Keratinocyte (primary cell): ENCODE results near the gene ERBB4. TPM values are rescaled to one million over a fixed set of nuclear protein-coding genes. Genes with fewer than 3 reads are reported as not detected.

Experiments
- DNase-seq: peaks from one replicate; pipeline ENCODE4 v3.0.0-alpha.2; 2011; ENCODE audit warnings: low read depth, missing footprints, low spot score
- FAIRE-seq: peaks from 2 replicates; lab custom pipeline; 2011; peaks lifted over from hg19 to GRCh38; lab: Jason Lieb, UNC
- H2AFZ ChIP-seq: 2 replicates; pipeline ENCODE4 v1.6.0; 2012; ENCODE audit warnings: low read length, control low read depth, inconsistent platforms; ENCODE audit not compliant: control insufficient read depth
- H3K27ac ChIP-seq: 2 replicates; pipeline ENCODE4 v1.5.1; 2011; ENCODE audit warnings: low read length; ENCODE audit not compliant: control insufficient read depth, insufficient read depth
- H3K27me3 ChIP-seq: 3 replicates; pipeline ENCODE4 v1.6.0; 2011; ENCODE audit warnings: low read length; ENCODE audit not compliant: control insufficient read depth, insufficient read depth; ENCODE audit errors: extremely low read depth
- H3K36me3 ChIP-seq, 2 experiments: 2 replicates in 1 of 2; 3 replicates in 1 of 2; pipeline ENCODE4 v1.5.1; 2011; ENCODE audit warnings: low read length in 2 of 2, mild to moderate bottlenecking in 1 of 2; ENCODE audit not compliant: control insufficient read depth in 2 of 2, insufficient read depth in 2 of 2; ENCODE audit errors: extremely low read depth in 1 of 2
- H3K4me1 ChIP-seq: 3 replicates; pipeline ENCODE4 v1.5.1; 2011; ENCODE audit warnings: low read length; ENCODE audit not compliant: control insufficient read depth, insufficient read depth; ENCODE audit errors: extremely low read depth
- H3K4me2 ChIP-seq: 3 replicates; pipeline ENCODE4 v1.6.0; 2011; ENCODE audit warnings: low read depth, low read length; ENCODE audit not compliant: control insufficient read depth, insufficient read depth; ENCODE audit errors: extremely low read depth
- H3K4me3 ChIP-seq, 3 experiments: fragments of 200-600 bp in 1 of 3; sonication (generic) in 1 of 3; 2 replicates in 2 of 3; 3 replicates in 1 of 3; pipeline ENCODE4 v1.5.1; 2011 to 2016; ENCODE audit warnings: low read length in 3 of 3, mild to moderate bottlenecking in 3 of 3, control low read depth in 2 of 3, inconsistent platforms in 1 of 3, low read depth in 1 of 3, mixed read lengths in 1 of 3, mixed run types in 1 of 3, moderate library complexity in 1 of 3; ENCODE audit not compliant: control insufficient read depth in 2 of 3, insufficient read depth in 2 of 3; ENCODE audit errors: extremely low read depth in 1 of 3
- H3K79me2 ChIP-seq: 2 replicates; pipeline ENCODE4 v1.6.0; 2012; ENCODE audit warnings: low read length; ENCODE audit not compliant: control insufficient read depth, insufficient read depth
- H3K9ac ChIP-seq: 3 replicates; pipeline ENCODE4 v1.6.0; 2011; ENCODE audit warnings: low read length; ENCODE audit not compliant: control insufficient read depth, insufficient read depth; ENCODE audit errors: extremely low read depth
- H3K9me1 ChIP-seq: 3 replicates; pipeline ENCODE4 v1.6.0; 2011; ENCODE audit warnings: low read length; ENCODE audit not compliant: control insufficient read depth, insufficient read depth; ENCODE audit errors: extremely low read depth
- H3K9me3 ChIP-seq: 2 replicates; pipeline ENCODE4 v1.5.1; 2012; ENCODE audit warnings: low read depth, low read length; ENCODE audit not compliant: control insufficient read depth
- H4K20me1 ChIP-seq: 3 replicates; pipeline ENCODE4 v1.6.0; 2011; ENCODE audit warnings: low read length; ENCODE audit not compliant: control insufficient read depth, insufficient read depth; ENCODE audit errors: extremely low read depth
- EZH2 ChIP-seq: IDR thresholded peaks from one replicate; pipeline ENCODE4 v1.6.1; 2012; ENCODE audit warnings: inconsistent platforms, mild to moderate bottlenecking, low read length, moderate library complexity
- dilution Hi-C: fragments of 300-500 bp; cut with MboI; formaldehyde crosslinking; loops from one replicate; pipeline ENCODE4 v1.7.0; 2020; ENCODE audit warnings: low sequenced_read_pairs; ENCODE audit not compliant: extremely low pct_ligation_motif_present
- polyA plus RNA-seq, 5 experiments: library from polyadenylated mRNA; depleted of rRNA in 3 of 5; stranded (reverse) in 3 of 5; stranded (forward) in 1 of 5; unstranded in 1 of 5; fragments of >200 nt; gene quantifications; 1 replicate in 1 of 5; 2 replicates in 3 of 5; 3 replicates in 1 of 5; pipeline versions ENCODE4 v1.2.1 to v1.2.3, GENCODE V29; 2011 to 2012; ENCODE audit warnings: missing spikeins in 2 of 5, low read depth in 1 of 5, low replicate concordance in 1 of 5
- TF ChIP-seq, protein P1 (sequence below), 3 experiments: IDR thresholded peaks in 1 of 3; conservative IDR thresholded peaks in 1 of 3; optimal IDR thresholded peaks in 1 of 3; 2 replicates in 2 of 3; 3 replicates in 1 of 3; pipeline versions ENCODE3 to v1.5.1; 2011; ENCODE audit warnings: low read length in 3 of 3, mild to moderate bottlenecking in 3 of 3, moderate library complexity in 2 of 3, control low read depth in 1 of 3, inconsistent platforms in 1 of 3; ENCODE audit not compliant: insufficient read depth in 2 of 3; ENCODE audit errors: extremely low read depth in 1 of 3

Gene ERBB4
- polyA plus RNA-seq, 1 donor (not counting 4 experiments of a cell fraction or from before 2014, with no cell fraction given), result 0.01 TPM

GRCh38 chr2:211985393-211985792 is 553.2 kb downstream of the ERBB4 start:
- Histone ChIP-seq H3K9ac (no peak overlapping the region), H3K4me2 (no peak overlapping the region), H3K27ac (no peak overlapping the region), H3K36me3 (no peaks in the 10 kb centered on the region), H3K9me3 (no peaks in the 10 kb centered on the region), H3K27me3 (no peaks in the 10 kb centered on the region), H2AFZ (no peak overlapping the region), H4K20me1 (no peaks in the 10 kb centered on the region), H3K4me3 (no peak overlapping the region), H3K9me1 (no peaks in the 10 kb centered on the region), H3K79me2 (no peaks in the 10 kb centered on the region), H3K4me1 (no peaks in the 10 kb centered on the region)
- TF ChIP-seq EZH2, result no peak
- TF ChIP-seq, protein P1, sequence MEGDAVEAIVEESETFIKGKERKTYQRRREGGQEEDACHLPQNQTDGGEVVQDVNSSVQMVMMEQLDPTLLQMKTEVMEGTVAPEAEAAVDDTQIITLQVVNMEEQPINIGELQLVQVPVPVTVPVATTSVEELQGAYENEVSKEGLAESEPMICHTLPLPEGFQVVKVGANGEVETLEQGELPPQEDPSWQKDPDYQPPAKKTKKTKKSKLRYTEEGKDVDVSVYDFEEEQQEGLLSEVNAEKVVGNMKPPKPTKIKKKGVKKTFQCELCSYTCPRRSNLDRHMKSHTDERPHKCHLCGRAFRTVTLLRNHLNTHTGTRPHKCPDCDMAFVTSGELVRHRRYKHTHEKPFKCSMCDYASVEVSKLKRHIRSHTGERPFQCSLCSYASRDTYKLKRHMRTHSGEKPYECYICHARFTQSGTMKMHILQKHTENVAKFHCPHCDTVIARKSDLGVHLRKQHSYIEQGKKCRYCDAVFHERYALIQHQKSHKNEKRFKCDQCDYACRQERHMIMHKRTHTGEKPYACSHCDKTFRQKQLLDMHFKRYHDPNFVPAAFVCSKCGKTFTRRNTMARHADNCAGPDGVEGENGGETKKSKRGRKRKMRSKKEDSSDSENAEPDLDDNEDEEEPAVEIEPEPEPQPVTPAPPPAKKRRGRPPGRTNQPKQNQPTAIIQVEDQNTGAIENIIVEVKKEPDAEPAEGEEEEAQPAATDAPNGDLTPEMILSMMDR (optimal IDR thresholded peaks at IDR 0.05 in 1 of 3, IDR thresholded peaks at IDR 0.05 in 1 of 3, conservative IDR thresholded peaks at IDR 0.05 in 1 of 3; ENCODE audit: extremely low read depth in 1 of 3, insufficient read depth in 2 of 3, low read length in 3 of 3), result no peak
- DNase-seq, result no peak
- dilution Hi-C loops, result no loop called here
- FAIRE-seq, result no peak

GRCh38 chr2:211982162-211982561 is 556.4 kb downstream of the ERBB4 start:
- Histone ChIP-seq H3K36me3 (no peaks in the 10 kb centered on the region), H3K4me2 (no peak overlapping the region), H3K27ac (no peak overlapping the region), H3K79me2 (no peaks in the 10 kb centered on the region), H2AFZ (no peak overlapping the region), H3K9me1 (no peaks in the 10 kb centered on the region), H3K4me3 (no peak overlapping the region), H3K9me3 (no peaks in the 10 kb centered on the region), H3K9ac (no peak overlapping the region), H3K4me1 (no peaks in the 10 kb centered on the region), H3K27me3 (no peaks in the 10 kb centered on the region), H4K20me1 (no peaks in the 10 kb centered on the region)
- dilution Hi-C loops, result no loop called here
- DNase-seq (no peak), FAIRE-seq (no peak)
- TF ChIP-seq, protein P1 (optimal IDR thresholded peaks at IDR 0.05 in 1 of 3, IDR thresholded peaks at IDR 0.05 in 1 of 3, conservative IDR thresholded peaks at IDR 0.05 in 1 of 3; ENCODE audit: extremely low read depth in 1 of 3, insufficient read depth in 2 of 3, low read length in 3 of 3), result no peak
- TF ChIP-seq EZH2, result no peak
